Ishikawa (cell line): ENCODE results near the gene SMTNL2.

ENCODE experiments used
- CEBPB ChIP-seq: IDR thresholded peaks from 2 replicates; pipeline ENCODE4 v1.6.1; 2012
- CREB1 ChIP-seq: IDR thresholded peaks from 2 replicates; pipeline ENCODE4 v1.6.1; 2012; ENCODE audit warnings: low read depth
- EP300 ChIP-seq: IDR thresholded peaks from 2 replicates; pipeline ENCODE4 v1.6.1; 2012; ENCODE audit warnings: borderline replicate concordance
- MAX ChIP-seq: IDR thresholded peaks from 2 replicates; pipeline ENCODE4 v1.6.1; 2012
- NFIC ChIP-seq: IDR thresholded peaks from 2 replicates; pipeline ENCODE4 v1.6.1; 2012
- RAD21 ChIP-seq: IDR thresholded peaks from 2 replicates; pipeline ENCODE4 v1.6.1; 2012; ENCODE audit warnings: low read depth
- REST ChIP-seq: IDR thresholded peaks from 2 replicates; pipeline ENCODE4 v1.6.1; 2012; ENCODE audit warnings: low read depth, mild to moderate bottlenecking
- TAF1 ChIP-seq: IDR thresholded peaks from 2 replicates; pipeline ENCODE4 v1.6.1; 2012; ENCODE audit warnings: low read depth, mild to moderate bottlenecking
- TCF12 ChIP-seq: IDR thresholded peaks from 2 replicates; pipeline ENCODE4 v1.6.1; 2012; ENCODE audit warnings: low read depth
- USF1 ChIP-seq: IDR thresholded peaks from 2 replicates; pipeline ENCODE4 v1.6.1; 2012
- ZBTB7A ChIP-seq: IDR thresholded peaks from 2 replicates; pipeline ENCODE4 v1.6.1; 2012; ENCODE audit warnings: low read depth

GRCh38 chr17:4620531-4621101, 36.3 kb downstream of the SMTNL2 start:
- TF ChIP-seq CEBPB (no peak), RAD21 (no peak), ZBTB7A (no peak), REST (no peak), MAX (no peak), EP300 (no peak), TAF1 (no peak), NFIC (no peak), USF1 (no peak), TCF12 (no peak), CREB1 (no peak)
